HG03469 (cell line): Measurements from ENCODE around the gene TKT.

ENCODE experiments used
- ATAC-seq: cut with Tn5 transposase; IDR thresholded peaks from one replicate; pipeline ENCODE4 v1.9.1; 2021; ENCODE audit warnings: mild to moderate bottlenecking, moderate library complexity, moderate number of reproducible peaks; ENCODE audit not compliant: unreplicated experiment

TKT gene

DNA sequence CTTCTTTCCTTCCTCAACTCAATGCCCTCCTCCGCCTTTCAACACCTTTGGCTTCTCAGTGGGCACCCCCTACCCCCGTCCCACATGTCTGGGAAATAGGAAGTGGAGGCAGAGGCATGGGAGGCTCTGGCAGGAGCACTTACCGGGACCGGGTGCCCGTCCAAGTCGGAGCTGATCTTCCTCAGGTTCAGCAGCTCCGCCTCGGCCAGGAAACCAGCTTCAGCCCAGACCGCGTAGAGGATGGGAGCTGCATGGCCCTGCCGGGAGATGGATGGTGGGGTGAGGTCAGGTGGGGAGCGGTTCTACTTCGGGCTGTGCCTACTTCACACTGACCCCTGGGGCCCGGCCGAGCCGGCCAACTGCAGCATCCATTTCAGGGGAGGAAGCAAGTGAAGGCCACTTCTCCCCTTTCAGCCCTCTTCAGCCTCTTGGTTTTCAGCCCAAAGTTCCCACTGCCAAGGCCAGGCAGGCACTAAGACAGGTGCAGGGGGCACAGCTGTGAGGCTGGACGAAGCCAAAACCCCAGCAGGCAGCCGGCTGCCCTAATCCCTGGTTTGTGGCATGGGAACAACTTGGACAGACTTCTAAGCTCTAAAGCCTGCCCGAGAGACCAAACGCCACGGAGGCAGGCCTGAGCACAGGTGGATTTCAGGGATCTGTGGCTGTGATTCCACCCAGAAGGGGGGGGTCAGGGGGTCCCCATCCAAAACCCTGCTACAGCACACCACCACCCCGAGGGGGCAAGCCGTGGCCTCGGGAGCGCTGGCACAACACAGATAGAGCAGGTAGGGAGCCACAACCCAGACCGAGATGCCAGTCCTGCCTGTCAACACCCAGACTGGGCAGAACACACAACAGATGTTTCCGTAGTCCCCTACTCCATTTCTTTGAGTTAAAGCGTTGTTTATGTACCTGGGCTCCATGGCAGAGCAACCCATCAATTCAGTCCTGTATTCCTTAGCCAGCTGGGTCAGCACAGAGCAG lies 14.5 kb downstream of the TKT start:
- no peak for ATAC-seq

DNA sequence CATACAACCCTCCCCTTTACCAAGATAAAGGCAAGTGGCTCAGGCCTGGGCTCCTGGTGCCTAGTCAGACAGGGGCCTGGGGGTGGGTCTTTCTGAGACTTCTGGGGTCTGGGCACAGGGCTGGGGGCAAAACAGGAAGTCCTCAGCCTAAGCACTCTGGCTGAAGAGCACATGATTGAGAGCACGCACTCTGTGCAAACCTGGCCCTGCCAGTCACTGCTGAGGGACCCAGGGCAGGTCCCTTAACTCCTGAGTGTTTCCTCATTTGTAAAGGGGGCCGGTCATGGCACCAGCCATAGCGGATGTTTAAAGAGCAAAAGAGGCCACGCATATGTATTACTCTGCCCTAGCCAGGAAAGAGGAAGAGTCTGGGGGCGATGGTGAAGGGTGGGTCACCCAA lies 16.0 kb downstream of the TKT start:
- ATAC-seq: no peak

DNA sequence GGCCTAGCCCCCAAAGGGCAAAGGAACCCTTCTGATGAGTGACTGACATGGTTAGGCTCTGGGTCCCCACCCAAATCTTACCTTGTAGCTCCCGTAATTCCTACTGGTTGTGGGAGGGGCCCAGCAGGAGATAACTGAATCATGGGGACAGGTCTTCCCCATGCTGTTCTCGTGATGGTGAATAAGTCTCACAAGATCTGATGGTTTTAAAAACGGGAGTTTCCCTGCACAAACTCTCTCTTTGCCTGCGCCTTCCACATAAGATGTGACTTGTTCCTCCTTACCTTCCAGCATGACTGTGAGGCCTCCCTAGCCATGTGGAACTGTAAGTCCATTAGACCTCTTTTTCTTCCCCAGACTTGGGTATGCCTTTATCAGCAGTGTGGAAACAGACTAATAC lies 16.9 kb downstream of the TKT start:
- ATAC-seq: no peak

DNA sequence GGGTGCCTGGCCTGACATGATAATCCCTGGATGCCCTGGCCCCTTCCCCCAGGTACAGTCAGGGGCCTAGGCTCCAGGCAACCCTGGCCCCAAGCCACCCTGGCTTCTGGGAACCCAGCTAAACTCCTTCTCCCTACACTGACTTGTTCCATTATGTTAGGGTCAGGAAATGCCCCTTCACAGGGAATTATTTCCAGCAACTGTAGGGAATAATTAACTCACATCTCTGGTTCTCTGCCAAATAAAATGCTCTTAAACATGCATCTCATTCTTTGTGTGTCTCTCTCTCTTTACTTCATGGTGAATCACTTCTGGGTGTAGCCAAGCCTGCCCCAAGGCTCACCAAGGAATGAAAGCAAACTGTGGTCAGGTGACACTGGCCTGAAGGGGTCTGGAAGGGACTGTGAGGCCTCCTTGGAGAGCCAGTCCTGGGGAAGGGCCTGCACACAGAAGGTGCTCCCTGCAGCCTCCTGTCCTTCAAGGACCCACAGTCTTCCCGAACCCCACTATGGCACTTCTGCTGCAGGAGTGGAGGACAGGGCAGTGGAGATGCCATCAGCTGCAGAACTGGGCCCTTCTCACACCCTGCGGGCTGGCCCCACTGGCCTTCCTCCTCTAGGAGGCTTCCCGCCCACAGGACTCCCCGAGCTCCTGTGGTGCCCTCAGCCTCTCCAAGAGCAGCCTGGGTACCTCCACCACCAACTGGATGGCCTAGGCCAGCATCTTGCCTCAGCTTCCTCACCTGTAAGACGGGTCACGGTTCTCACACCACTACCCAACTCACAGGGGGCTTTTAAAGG lies 17.6 kb downstream of the TKT start:
- no peak for ATAC-seq

DNA sequence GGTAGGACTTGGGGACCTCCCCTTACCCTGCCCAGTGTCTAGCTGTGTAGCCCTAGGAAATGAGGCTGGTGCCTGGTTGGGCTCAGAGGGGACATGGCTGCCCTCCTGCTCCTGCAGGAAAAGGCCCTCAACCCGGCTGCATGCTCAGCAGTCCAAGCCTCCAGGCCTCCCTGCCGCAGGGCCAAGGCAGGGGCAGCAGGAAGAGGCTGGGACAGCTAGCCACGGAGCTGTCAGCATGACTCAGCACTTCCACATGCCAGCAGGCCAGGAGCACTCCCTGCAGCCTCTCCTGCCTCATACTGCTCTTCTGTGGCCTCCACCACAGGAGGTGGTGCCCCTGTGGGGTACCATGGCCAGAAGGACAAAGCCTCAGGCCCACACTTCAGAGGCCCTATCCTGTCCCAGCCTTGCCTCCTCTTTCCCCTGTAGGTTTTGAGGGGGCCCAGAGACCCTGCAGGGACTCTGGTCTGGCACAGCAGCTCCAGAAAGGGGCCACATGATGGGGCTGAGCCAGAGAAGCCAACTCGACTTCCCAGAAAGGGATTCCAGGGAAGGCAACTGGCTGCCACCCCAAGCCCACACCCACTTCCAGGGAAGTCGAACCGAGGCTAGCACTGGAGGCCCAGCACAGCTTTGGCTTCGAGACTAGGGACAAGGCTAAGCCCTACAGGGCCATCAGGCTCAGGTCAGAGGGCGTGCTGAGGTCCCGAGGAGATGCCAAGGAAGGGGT lies 19.5 kb downstream of the TKT start:
- ATAC-seq: no peak

DNA sequence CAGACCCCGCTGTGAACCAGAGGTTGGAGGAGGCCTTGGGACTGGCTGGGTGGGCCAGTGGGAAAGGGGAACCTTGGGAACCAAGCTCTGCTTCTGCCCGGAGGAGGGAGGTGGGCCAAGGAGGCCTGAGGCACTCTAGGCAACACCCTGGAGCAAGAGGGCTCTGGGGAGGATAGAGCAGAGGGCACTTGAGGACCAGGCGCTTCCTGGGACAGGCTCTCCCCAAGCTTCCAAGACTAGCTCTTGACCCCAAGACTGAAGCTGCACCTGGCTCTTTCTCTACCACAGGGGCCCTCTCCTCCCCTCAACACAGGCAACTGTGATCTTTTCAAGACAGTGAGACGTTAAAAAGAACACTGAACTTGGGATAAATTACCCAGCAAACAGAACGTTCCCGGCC lies 20.3 kb downstream of the TKT start:
- no peak for ATAC-seq

DNA sequence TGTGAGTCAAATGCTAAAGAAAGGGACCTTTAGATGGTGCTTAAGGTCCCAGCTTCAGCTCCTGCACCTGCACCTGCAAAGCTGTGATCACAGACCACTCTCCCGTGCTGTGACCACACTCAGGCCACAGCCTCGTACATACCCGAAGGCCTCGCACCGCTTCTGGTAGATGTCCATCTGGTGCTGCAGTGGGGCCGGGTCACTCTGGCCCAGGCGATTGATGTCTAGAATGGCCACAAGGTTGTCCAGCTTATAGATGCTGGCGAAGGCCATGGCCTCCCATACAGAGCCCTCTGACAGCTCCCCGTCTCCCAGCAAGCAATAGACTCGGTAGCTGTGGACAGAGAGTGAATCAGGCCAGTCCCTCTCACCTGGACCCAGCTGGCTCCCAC lies 21.0 kb downstream of the TKT start:
- no peak for ATAC-seq

DNA sequence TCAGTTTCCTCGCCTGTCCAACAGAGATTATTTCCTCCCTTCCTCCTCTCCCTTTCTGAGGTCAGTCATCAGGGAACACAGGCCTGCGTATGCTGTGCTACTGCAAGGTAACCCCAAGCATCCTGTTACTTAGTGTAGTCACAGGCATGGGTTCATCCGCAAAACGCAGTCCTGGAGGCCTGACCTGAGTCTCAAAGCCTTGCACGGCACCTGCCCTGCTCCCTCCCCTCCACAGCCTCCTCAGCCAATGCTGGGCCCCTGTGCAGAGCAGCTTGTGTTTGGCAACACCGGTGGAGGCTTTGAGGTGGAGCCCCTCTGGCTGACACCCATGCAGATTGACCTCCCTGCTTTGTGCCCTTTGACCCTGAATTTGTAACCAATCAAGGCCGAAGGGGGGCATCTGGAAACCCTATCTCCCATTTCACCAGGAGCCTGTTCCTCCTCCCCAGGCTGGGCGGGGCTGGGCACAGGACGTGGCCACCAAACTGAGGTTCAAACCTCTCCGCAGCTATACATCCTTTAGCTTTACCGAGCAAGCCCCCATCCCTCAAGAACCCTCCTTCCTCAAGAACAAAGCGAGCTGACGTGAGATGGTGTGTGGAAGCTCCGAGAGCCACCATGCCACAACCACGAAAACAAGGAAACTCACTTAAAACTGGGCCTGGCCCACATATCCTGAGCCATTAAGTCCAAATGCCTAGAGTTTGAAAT lies 21.5 kb downstream of the TKT start:
- ATAC-seq: no peak

DNA sequence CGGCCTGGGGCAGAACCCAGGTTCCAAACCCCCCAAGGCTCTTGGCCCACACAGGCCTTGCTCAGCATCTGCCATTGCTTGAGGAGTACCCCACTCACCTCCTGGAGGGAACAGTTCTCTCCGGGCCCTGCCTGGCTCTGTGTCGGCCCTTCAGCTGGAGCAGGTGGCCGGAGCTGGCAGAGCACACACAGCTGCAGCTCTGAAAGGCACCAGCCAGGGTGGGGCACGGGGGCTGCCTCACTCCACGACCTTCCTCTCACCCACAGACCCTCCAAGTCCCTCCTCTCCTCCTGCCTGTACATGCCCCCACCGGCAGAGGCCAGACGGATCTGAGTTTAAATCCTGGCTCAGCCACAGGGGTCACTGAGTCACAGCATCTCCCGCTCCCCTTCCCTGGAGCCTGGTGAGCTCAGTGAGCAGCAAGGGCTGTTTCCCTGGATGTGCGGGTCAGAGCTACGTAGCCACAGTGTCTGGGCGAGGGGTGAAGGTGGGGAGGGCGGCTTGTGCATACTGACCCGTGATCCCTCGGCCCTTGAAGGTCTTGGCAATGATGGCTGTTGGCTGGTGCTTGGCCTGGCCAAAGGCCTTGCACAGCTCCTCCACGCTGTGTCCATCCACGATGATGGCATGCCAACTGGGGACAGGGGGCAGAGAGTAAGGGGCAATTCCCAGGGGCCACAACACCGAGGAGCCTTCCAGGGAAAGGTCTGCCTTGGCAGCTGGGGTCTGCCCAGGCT lies 23.0 kb downstream of the TKT start:
- no peak for ATAC-seq

DNA sequence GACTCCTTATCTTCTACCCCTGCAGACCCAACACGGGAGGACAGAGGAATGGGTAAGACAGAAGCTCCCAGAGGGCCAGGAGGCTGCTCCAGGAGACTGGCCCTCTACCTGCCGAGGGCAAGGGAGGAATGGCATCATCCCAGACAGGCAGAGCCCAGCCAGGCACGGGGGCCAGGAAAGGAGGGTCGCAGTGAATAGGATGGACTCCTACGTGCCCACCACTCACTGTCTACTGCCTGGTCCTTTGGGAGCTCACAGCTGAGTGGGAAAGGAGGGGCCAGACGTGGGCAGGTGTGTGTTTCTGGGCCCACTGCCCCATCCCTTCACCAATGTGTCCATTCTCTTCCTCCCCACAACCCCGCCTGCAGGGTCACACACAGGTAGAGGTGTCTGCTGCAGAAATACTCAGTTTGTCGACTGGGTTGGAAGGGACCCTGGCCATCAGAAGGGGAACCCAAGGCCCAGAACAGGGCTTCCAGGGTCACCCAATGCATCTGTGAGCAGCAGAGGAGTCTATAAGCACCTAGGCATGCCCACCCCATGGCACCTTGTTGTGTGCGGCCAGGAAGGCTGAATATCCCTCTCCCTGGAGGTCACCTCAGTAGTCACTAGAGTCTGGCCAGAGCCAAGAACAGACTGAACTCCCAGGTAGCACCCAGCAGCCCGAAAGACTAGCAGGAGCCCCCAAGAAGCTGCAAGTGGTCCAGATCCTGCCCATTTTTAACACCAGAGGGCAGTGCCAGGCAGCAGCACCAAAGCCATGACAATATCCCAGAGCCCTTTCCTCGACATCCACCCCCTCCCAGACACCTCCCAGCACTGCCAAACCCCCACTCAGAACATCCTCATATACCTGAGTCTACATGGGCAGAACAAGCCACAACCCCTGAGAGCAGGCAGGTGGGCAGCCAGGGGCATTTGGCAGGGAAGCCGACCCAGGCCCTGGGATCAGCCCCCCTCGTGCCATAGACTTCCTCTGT lies 24.0 kb downstream of the TKT start:
- ATAC-seq: no peak

DNA sequence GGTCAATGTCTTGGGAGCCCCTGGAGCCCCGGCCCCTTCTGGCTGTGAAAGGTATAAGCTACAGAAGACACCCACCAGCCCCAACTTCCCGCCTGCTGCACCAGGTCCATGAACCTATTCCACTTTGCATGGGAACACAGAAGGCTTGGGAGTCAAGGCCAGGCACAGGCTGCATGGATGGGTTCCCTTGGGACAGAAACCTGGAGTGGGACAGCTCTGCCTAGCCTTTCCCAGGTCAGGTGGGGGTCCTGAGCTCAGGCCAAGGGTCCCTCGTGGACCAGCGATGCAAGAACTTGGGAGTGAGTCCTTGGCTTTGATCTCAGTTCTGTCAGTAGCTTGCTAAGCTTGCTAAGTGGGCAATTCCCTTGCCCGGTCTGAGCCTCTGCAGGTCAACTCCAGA lies 25.0 kb downstream of the TKT start:
- no peak for ATAC-seq

DNA sequence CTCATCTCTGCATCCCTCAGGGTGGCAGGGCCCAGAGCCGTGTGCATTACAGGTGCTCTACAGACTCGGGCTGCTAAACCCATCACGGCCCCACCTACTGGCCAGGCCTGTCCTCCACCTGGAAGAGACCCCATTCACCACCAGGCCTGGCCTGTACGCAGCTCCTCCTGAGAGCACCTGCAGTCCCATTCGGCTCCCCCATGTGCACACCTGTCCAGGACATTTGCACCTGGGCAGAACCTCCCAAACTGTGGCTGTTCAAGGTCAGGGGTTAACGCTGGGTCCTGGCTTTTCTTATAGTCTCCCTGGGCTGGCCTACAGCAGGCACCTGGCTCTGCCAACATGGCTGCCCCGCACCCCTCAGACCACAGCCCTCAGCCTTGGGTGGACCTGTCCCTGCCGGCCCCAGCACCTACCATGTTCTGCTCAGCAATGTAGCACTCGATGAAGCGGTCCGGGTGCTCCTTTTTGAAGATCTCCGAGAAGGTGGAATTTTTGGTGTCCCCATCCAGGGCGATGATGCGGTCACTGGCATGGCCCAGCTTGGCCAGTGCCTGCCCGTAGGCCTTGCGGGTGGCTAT lies 25.7 kb downstream of the TKT start:
- no peak for ATAC-seq

DNA sequence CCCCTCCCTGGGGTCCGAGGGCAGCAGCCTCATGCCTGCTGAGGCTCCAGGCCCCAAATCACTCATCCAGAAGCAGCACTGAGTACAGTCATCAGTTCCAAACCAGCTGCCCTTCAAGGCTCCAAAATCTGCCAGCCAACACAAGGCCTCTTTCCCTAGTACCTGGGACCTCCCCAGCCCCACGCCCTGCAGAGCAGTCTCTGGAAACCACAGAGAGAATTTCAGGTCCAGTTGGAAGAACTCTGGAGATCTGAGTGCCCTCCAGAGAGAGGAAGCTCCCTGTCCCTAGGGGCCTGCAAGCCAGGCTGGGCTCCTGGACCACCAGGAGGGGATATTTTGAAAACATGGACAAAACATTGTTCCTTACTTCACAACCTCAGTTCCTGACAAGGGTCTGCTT lies 26.2 kb downstream of the TKT start:
- no peak for ATAC-seq

DNA sequence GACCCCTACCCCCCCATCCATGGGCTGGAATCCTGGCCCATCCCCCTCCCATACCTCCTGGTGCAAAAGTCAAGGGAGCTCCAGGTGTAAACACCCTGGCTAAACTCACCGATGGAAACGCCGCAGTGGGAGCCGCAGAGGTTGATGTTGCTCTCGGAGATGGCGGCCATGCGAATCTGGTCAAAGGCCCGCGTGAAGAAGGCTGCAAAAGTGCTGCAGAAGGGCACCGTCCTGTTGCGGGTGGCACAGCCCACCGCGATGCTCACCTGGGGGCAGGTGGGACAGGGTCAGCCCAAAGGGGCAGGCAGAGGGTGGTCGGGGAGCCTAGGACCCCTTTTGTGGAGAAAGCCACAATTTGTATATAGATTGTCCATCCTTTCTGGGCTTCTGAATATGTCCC lies 26.7 kb downstream of the TKT start:
- ATAC-seq: no peak

DNA sequence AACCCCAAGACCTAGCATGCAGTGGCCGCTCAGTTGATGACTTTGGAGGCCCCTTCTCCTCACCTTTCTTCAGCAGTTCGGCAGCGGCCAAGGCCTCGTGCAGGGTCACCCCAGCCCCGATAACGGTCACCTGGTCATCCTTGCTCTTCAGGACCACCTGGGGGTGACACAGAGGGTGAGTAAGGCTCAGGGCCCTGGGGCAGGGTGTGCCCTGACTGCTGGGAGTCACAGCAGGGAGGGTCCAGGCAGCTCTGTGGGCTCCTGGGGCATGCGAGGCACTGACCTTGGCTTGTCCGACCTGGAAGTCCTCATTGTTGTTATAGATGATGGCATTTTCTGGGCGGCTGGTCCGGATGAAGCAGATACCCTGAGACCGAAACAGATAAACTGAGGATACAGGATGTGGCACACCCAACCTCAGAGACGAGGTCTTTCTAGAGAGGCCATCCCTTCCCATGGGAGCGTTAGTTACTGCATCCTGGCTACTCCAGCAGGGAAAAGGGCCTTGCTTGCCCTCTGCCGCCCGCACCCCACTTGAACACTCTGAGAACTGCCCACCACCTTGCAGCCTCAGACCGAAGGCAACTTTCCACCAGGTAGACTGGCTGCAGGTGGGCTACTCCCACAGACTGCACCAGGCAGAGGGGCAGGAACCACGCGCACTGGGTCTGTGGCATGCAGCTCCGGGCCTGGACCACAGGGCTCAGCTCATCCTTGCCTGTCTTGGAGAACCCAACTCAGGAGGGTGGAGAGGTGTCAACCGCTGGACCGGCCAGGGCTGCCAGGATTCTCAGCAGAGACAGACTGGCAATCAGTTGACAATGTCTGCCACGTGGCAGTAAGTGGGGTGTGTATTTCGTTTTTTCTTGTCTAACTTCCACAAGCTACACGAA lies 27.6 kb downstream of the TKT start:
- ATAC-seq: no peak

DNA sequence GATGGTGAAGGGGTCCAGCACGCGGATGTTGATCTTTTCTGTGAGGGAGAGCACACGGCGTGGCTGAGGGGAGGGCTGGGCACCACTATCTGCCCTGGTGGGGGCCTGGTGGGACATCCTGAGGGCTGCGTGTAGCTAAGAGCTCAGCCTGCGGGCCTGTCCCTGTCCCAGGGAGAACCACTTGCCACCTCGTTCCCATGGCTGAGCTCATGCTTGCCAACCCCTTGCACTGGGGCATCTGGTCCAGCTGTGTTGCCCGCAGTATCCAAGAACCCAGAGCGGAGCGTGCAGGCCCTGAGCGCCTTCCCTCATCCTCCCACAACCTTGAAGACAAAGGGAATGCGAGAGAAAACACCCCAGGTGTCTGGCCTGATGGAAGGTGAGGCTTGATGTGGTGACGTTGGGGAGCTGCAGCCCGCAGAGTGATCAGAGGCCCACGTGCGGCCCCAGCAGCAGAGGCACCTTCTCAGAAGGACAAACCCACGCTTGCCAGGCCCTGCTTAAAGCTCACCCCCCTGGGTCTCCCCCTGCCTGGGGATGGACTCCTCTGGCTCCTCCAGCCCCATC lies 28.9 kb downstream of the TKT start:
- no peak for ATAC-seq

DNA sequence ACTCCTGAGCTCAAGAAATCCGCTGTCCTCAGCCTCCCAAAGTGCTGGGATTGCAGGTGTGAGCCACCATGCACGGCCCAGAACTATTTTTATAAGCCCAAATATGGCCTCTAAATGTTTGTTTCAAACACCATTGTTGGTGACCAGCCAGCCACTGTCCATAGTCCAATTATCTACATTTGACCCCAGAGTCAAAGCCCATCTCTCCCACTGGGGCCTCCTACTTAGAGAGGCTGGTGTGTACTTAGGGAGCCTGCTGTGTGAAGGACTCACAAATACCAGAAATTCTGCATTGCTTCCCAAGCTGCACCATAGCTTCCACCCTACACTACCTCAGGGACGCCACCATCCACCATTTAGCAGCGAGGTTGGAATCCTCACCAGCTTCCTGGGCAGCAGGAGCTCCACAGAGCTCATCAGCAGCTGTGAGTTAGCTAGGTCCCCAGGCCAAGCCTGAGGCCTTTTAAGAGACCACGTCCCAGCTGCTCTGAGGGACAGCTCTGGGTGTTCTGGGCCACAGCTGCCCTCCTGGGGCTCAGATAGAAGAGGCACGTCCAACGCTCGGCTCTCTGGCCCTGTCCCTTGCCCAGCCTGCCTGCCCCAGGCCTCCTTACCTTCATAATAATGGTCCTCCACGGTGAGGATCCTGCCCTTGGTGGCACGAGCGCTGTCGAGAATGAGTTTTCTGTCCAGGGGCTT lies 29.5 kb downstream of the TKT start:
- ATAC-seq: no peak
